ENCODE data around the gene UBL4A. TPM values are rescaled to one million over a fixed set of nuclear protein-coding genes. Genes with fewer than 3 reads are reported as not detected.
A peak's percentile ranks its signal among the peaks of the same experiment; 100 is the strongest.

The UBL4A gene
- total RNA-seq, 1 donor from 2014 or later, result 48.4 TPM

DNA sequence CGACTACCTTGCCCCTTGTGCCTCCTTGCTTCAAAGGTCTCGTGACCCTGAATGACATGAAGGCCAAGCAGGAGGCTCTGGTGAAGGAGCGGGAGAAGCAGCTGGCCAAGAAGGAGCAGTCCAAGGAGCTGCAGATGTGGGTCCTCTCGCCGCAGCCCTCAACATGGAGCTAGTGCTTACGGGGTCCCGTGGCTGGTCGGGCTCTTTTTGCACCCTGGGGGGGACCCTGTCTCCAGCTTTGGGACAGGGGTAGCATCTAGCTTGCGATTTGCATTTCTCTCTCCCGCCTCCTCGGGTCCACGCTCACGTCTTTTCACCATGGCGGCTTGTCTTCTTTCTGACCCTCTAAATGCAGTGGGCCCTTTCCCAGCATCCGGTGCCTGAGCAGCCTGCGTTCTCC is 40.6 kb downstream of the UBL4A start:
- intact Hi-C loops (cut with DNase I), result loop anchor here (2.0 to 10.0 kb wide), 2 partner anchors 33 to 51 kb away; partner anchors contain the start of genes LAGE3 and RPL10

DNA sequence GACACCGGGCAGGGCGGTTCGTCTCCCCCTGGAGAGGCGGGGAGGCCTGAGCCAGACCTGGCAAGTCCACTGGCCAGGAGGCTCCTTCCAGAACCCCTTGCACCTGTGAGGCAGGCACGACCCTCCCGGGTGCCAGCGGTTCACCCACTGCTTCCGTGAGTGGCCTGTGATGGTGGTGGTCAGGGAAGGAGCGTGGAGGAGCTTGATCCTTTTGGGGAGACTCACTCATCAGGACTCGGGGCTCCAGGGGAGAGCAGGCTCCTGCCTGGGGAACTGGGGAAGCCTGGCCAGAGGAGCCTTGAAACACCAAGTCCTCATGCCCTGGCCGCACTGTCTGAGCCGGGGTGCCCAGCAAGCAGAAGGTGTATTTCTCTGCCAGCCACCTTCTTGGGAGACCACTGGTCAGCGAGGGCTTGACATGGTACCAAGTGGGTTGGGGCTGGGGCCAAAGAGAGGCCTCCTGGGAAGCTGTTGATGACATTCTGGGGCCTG is 41.6 kb downstream of the UBL4A start:
- no peak for DNase-seq (ENCODE audit: low spot score)
- intact Hi-C loops (cut with DNase I), result loop anchor here (2.0 to 10.0 kb wide), 2 partner anchors 34 to 50 kb away; partner anchors contain the start of genes LAGE3 and RPL10

More for the DNA sequence above, 40.6 kb downstream of the UBL4A start:
- DNase-seq (ENCODE audit: low spot score), result no peak

DNA sequence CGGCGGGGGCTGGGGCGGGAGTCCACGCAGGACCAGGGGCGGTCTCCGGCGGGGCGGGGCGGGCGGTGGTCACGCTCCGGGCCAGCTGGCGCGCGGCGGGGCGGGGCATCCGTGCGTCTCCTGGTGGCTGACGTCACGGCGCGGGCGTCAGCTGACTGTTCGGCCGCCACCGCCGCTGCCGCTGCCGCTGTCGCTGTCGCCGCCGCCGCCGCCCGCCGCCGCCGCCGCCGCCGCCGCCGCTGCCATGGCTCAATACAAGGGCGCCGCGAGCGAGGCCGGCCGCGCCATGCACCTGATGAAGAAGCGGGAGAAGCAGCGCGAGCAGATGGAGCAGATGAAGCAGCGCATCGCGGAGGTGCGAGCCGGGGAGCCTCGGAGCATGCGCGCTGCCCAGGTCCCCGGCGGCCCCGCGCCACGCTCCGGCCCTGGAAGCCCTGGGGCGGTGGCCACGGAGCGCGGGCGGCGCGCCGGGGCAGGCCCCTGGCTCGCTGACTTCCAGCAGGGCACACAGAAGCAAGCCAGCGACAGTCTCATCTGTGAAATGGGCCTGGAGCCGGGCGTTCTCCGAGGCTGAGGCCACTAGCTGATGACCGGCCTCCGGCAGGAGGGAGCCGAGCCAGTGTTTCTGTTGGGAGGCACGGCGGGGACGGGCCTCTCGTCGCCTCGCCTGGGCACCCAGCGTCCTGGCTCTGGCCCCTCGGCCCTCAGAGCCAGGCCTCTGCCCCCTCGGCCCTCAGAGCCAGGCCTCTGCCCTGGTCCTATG is 42.2 kb downstream of the UBL4A start, which contains the start of gene FAM50A:
Gene FAM50A (plus strand): TSS at position 150 of the 763 bp plus-strand sequence. CDS start 95 bp downstream, at position 245.
- peak; percentile 92 for DNase-seq (ENCODE audit: low spot score)
- intact Hi-C loops (cut with DNase I), result loop anchor here (2.0 to 10.0 kb wide), 2 partner anchors 35 to 49 kb away; partner anchors contain the start of genes LAGE3 and RPL10

DNA sequence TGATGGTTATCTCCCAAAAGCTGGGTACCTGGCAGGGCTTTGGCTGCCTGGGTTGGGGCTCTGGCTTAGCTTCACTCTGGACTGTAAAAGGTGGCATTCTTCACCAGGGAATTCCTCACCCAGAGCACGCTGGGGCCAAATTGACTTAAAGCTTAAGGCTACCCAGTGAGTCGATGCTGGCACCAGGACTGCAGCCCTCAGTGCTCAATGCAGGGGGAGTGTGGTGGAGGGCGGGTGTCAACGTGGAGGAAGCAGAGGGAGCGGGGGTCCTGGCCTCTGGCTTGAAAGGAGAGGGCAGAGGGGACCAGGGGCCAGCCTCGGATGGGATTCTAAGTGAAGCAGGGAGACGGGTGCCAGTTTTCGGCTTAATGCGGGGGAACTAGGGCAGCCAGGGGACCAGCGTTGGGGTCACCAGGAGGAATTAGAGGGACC is 42.9 kb downstream of the UBL4A start:
- no peak for DNase-seq (ENCODE audit: low spot score)
- intact Hi-C loops (cut with DNase I), result loop anchor here (10.0 kb wide), 1 partner anchor 49 kb away; the partner anchor contains the start of gene RPL10

DNA sequence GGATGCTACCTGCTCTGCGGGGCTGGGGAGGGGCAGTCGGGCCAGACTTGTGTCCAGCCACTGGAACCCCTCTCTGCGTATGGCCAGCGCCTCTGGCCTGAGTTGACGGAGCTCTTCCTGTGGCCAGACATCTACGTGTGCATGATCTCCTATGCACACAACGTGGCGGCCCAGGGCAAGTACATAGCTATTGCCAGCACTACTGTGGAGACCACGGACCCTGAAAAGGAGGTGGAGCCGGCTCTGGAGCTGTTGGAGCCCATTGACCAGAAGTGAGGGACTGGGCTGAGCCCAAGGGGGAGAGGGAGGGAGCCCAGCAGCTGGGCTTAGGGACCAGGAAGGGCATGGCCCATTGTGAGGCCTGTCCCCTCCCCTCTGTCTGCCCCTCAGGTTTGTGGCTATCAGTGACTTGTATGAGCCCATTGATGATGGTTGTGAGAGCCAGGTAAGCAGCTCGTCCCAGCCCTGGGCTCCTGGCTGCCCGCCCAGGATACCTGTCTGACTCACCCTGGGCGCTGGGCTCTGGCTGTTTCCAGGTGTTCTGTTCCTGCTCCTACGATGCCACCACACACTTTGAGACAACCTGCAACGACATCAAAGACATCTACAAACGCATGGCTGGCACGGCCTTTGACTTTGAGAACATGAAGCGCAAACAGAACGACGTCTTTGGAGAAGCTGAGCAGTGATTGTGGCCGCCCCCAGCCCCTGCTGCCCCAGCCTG is 44.3 kb downstream of the UBL4A start:
- intact Hi-C loops (cut with DNase I), result loop anchor here (10.0 kb wide), 1 partner anchor 47 kb away; the partner anchor contains the start of gene RPL10
- DNase-seq (ENCODE audit: low spot score), result no peak

DNA sequence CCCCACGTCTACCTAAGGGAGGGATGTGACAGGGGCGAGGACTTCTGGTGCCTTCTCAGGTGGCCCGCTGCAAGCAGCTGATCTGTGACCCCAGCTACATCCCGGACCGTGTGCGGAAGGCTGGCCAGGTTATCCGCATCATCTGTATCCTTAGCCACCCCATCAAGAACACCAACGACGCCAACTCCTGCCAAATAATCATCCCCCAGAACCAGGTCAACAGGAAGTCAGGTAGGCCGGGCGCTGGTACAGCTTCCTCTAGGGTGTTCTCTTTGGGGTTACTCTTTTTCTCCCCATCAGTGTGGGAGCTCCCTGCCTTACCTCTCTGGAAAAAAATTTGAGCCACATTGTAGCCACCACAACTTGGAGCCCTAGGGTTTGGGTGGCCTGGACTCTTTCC is 44.9 kb downstream of the UBL4A start:
- no peak for DNase-seq (ENCODE audit: low spot score)
- intact Hi-C loops (cut with DNase I), result loop anchor here (10.0 kb wide), 1 partner anchor 47 kb away; the partner anchor contains the start of gene RPL10

DNA sequence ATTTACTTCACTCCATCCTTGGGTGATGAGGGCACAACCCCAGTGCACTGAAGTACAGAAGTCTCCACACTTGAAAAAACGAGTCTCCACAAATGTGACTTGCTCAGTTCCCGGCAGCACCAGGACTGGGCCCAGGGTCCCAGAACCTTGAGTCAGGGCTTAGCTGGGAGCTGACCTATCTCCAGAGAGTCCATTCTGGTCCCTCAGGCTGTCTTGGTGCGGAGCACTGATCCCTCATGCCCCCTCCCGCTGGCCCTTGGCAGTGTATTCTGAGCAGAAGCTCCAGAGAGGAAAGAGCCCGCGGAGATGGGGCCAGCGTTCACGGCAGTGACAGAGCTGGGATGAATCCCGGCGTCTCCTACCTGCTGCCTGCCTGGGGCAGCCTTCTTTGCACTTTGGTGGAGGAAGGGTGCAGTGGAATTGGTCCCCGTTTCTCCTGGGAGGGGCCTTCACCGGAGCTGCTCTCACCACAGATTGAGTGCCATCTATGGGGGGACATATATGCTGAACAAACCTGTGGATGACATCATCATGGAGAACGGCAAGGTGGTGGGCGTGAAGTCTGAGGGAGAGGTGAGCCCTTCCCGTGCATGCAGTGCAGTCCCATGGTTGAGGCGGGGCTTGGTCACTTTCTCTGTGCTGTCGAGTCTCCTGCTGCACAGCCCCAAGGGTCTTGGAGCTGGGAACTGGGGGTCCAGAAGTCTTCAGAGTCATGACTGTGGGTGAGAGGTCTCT is 45.6 kb downstream of the UBL4A start:
- intact Hi-C loops (cut with DNase I), result loop anchor here (10.0 kb wide), 1 partner anchor 46 kb away; the partner anchor contains the start of gene RPL10
- no peak for DNase-seq (ENCODE audit: low spot score)

DNA sequence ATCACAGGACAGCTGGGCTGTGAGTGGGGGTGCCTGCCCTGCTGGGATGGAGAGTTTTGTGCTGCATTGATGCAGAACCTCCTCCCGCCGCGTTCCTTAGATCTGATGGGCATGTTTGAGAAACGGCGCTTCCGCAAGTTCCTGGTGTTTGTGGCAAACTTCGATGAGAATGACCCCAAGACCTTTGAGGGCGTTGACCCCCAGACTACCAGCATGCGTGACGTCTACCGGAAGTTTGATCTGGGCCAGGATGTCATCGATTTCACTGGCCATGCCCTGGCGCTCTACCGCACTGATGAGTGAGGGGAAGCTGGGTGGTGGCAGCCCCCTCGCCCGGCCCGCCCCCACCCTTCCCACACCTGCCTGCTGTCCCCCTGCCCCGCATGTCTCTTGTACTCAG is 46.6 kb downstream of the UBL4A start:
- no peak for DNase-seq (ENCODE audit: low spot score)
- intact Hi-C loops (cut with DNase I), result loop anchor here (5.0 to 10.0 kb wide), 3 partner anchors 45 to 92 kb away; partner anchors contain the start of genes RPL10 and UBL4A

DNA sequence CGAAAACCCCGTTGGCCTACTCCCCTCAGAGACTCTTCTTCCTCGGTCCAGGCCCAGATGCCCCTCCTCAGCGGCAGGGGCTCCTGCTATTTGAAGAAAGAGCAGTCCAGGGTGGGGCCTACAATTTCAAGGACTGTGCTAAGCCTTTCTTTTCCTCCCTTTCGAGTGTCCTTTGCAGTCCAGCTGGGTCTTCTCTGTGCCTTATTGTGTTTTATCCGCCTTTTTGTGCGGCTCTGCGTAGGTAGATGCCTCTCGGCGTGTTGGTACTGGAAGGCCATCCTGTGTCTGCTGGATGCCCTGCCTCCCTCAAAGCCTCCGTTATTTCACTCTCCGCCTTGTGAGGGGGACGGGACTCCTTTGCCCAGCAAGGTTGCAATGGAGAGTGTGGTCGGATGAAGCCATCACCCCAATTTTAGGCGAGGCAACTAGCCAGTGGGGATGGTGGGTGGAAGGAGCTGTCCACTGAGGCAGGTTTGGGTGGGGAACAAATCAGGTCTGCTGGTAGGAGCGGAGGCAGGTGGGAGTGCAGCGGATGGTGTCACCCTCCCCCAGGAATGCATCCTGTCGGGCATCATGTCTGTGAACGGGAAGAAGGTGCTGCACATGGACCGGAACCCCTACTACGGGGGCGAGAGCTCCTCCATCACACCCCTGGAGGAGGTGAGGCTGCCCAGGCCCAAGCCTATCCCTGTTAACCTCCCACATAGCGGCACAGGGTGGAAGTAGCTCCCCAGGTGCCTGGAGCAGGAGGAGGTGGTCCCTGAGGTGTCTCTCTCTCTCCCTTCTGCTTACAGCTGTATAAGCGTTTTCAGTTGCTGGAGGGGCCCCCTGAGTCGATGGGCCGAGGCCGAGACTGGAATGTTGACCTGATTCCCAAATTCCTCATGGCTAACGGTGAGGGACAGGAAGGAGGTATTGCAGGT is 48.2 kb downstream of the UBL4A start:
- DNase-seq (ENCODE audit: low spot score), result no peak
- intact Hi-C loops (cut with DNase I), result loop anchor here (5.0 kb wide), 2 partner anchors 49 to 94 kb away; partner anchors contain the start of gene UBL4A

DNA sequence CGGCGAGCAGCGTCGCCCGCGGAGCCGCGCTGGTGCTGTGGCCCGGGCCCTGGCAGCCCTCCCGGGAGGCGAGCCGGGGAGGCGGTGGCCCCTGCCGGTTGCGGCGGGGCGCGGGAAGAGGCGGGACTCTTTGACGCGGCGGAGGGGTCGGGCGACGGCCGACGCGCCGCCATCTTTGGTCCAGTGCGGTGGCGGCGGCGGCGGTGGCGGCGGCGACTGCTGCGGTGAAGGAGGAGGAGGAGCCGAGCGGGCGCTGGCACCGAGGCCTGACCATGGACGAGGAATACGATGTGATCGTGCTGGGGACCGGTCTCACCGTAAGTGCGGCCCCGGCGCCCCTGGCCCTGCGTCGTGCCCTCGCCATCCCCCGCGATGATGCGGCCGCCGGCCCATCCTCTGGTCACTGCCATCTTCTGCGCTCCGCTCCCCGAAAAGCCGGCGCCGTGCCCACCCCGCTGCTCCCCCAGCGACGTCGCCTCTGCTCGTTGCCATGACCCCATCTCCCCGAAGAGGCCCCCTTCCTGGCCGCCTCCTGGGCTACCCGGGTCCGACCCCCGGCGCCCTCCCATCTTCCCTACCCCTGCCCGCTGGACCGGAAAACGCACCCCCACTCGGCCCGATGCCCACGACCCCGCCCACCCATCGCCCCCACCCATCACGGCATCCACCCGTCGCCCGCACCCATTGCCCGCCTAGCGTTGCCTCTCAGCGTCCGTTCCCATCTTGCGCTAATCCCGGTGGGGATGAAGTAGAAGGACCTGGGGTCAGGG is 49.2 kb downstream of the UBL4A start, which contains the start of gene GDI1:
Gene GDI1 (plus strand): TSS at position 172 of the 770 bp plus-strand sequence. CDS start 101 bp downstream, at position 273.
- intact Hi-C loops (cut with DNase I), result loop anchor here (5.0 kb wide), 2 partner anchors 50 to 95 kb away; partner anchors contain the start of gene UBL4A

DNA sequence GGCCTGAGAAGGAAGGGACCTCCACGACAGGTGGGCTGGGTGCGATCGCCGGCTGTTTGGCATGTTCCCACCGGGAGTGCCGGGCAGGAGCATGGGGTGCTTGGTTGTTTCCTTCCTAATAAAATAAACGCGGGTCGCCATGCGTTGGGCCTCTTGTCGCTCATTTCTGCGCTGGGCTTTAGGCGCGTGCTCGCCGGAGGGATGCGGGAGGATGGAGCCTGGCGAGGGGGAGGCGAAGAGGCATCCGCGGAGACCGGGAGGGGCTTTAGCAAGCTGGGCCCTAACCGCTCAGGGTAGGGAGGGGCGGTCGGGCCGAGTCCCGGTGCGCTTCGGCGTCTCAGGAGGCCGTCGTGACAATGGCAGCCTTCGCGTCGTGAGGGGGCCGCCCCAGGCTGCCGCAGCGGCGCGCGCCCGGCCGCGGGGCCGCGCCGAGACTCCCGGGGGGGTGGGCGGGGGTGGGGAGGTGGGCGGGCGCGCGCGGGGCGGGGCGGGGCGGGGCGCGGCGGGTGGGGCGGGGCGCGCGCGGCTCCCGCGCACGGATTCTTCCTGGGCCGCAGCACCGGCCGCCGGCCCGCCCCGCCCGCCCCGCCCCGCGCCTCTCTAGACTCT is 49.9 kb downstream of the UBL4A start:
- DNase-seq (ENCODE audit: low spot score), result no peak

More for the DNA sequence above, 49.2 kb downstream of the UBL4A start, which contains the start of gene GDI1:
- DNase-seq (ENCODE audit: low spot score), result no peak

DNA sequence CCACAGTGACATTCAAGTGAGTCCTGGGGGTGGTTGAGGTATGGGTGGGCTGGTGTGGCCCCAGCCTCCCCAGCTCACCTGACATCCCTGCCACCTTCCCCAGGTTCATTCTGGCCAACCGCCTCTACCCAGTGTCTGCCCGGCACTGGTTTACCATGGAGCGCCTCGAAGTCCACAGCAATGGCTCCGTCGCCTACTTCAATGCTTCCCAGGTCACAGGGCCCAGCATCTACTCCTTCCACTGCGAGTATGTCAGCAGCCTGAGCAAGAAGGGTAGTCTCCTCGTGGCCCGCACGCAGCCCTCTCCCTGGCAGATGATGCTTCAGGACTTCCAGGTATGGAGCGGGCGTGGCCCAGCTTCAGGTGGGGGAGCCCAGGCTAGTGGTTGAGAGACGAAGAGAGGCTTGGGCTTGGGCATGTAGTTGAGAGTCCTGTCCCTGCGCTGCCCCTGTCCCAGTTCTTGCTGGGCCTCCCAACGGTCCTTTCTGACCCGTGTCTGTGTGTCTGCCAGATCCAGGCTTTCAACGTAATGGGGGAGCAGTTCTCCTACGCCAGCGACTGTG is 51.2 kb downstream of the UBL4A start:
- DNase-seq (ENCODE audit: low spot score), result no peak
- intact Hi-C loops (cut with DNase I), result loop anchor here (5.0 kb wide), 2 partner anchors 52 to 97 kb away; partner anchors contain the start of gene UBL4A

More for the DNA sequence above, 49.9 kb downstream of the UBL4A start:
- intact Hi-C loops (cut with DNase I), result loop anchor here (5.0 kb wide), 2 partner anchors 51 to 96 kb away; partner anchors contain the start of gene UBL4A

DNA sequence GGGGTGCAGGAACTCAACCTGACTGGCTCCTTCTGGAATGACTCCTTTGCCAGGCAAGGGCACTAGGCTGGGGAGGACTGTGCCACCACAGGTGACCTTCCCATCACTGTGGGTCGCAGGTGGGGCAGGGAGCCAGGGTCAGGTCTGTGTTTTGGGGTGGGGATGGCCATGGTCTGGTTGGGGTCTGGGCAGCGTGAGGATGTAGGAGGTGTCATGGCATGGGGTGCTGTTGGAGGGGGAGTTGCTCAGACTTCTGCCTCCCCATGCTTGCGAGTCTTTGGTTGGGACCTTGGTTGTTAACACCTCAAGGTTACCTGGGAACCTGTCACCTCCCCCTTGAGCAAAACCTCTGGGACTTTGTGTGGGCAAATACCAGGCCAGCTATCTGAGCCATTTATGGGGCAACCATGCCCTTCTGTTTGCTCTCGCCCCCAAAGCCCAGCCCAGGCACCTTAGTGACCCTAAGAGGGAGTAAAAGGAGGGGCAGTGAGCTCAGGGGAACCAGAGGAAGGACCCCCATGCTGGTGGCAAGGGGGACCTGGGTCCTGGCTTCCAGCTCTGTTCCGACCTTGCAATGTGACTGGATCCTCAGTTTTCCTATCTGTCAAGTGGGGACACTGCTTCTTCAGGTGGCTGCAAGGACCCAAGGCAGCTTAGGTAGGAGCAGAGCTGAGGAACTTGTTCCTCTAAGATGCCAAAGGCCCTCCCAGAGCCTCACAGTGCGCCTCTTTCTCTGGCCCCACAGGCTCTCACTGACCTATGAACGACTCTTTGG is 51.8 kb downstream of the UBL4A start:
- intact Hi-C loops (cut with DNase I), result loop anchor here (5.0 kb wide), 2 partner anchors 53 to 98 kb away; partner anchors contain the start of gene UBL4A
- DNase-seq (ENCODE audit: low spot score), result no peak
